Thyroid gland (tissue), 4 donors: Measurements from ENCODE around the gene KIF17.

ENCODE experiments used
- POLR2A ChIP-seq, 2 donors: fragments of 450-650 bp; IDR thresholded peaks; one replicate each; pipeline ENCODE4 v1.6.1; 2017; ENCODE audit warnings: antibody characterized with exemption in 2 of 2, mild to moderate bottlenecking in 2 of 2, moderate library complexity in 1 of 2
- TF ChIP-seq, protein P1 (sequence below), 6 experiments: fragments of 200-600 bp in 3 of 6; fragments of 450-650 bp in 3 of 6; sonication (generic) in 3 of 6; IDR thresholded peaks; one replicate each; pipeline ENCODE4 v1.5.1; 2016 to 2019; ENCODE audit warnings: antibody characterized with exemption in 6 of 6, mild to moderate bottlenecking in 2 of 6, inconsistent platforms in 1 of 6, moderate library complexity in 1 of 6

DNA sequence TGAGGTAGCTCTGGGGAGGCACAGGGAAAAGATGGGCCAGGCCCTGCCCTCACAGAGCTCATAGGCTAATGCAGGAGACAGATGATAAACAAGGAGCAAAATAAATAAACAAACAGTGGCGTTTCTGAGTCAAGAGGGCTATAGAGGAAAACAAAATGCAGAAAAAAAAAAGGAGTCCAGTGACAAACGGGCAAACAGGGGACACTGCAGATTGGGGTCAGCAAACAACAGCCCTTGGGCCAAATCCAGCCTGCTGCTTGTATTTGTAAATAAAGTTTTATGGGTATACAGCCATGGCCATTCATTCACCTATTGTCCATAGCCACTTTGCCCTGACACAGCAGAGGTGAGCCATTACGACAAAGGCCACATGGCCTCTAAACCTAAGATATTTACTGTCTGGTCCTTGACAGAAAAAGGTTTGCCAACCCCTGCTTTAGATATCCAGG, 103.7 kb downstream of the KIF17 start:
- TF ChIP-seq, protein P1, sequence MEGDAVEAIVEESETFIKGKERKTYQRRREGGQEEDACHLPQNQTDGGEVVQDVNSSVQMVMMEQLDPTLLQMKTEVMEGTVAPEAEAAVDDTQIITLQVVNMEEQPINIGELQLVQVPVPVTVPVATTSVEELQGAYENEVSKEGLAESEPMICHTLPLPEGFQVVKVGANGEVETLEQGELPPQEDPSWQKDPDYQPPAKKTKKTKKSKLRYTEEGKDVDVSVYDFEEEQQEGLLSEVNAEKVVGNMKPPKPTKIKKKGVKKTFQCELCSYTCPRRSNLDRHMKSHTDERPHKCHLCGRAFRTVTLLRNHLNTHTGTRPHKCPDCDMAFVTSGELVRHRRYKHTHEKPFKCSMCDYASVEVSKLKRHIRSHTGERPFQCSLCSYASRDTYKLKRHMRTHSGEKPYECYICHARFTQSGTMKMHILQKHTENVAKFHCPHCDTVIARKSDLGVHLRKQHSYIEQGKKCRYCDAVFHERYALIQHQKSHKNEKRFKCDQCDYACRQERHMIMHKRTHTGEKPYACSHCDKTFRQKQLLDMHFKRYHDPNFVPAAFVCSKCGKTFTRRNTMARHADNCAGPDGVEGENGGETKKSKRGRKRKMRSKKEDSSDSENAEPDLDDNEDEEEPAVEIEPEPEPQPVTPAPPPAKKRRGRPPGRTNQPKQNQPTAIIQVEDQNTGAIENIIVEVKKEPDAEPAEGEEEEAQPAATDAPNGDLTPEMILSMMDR (IDR thresholded peaks at IDR 0.05), result no peak
- no peak for TF ChIP-seq POLR2A (IDR thresholded peaks at IDR 0.05)
